WTC11 (cell line): ENCODE results near the gene UBE2E1. TPM values are rescaled to one million over a fixed set of nuclear protein-coding genes. Genes with fewer than 3 reads are reported as not detected.

Experiments
- ATAC-seq: fragments of 200-7000 bp; cut with Tn5 transposase; 2 replicates; pipeline ENCODE4 v1.10.0; 2021; ENCODE audit warnings: mild to moderate bottlenecking, moderate library complexity
- CTCF ChIA-PET: fragments of 300-600 bp; sonication (Branson Sonifier 250); formaldehyde crosslinking; loops from one replicate; lab custom pipeline; 2021; ENCODE audit warnings: antibody characterized with exemption; lab: Charles Lee
- POLR2A ChIA-PET: fragments of 350-600 bp; sonication (Branson Sonifier 250); formaldehyde crosslinking; loops from one replicate; lab custom pipeline; 2021; ENCODE audit warnings: antibody characterized with exemption; lab: Charles Lee
- DNase-seq: peaks from one replicate; pipeline ENCODE4 v3.0.0; 2021; ENCODE audit warnings: low spot score
- H3K27ac Mint-ChIP-seq: 2 replicates; pipeline ENCODE4 v1.8.0; 2021; ENCODE audit warnings: mixed read lengths
- H3K27me3 Mint-ChIP-seq: 2 replicates; pipeline ENCODE4 v1.8.0; 2021; ENCODE audit warnings: low read depth, mild to moderate bottlenecking, moderate library complexity, mixed read lengths
- H3K36me3 Mint-ChIP-seq: 2 replicates; pipeline ENCODE4 v1.8.0; 2021; ENCODE audit warnings: mixed read lengths
- H3K4me1 Mint-ChIP-seq: 2 replicates; pipeline ENCODE4 v1.8.0; 2022; ENCODE audit warnings: mixed read lengths
- H3K4me3 Mint-ChIP-seq: 2 replicates; pipeline ENCODE4 v1.8.0; 2021; ENCODE audit warnings: mild to moderate bottlenecking, moderate library complexity, mixed read lengths
- H3K9me3 Mint-ChIP-seq: 2 replicates; pipeline ENCODE4 v1.8.0; 2021; ENCODE audit warnings: mixed read lengths
- CBFB ChIP-seq: sonication (generic); formaldehyde crosslinking; IDR thresholded peaks from 2 replicates; pipeline ENCODE4 v1.8.1; 2022; ENCODE audit warnings: mild to moderate bottlenecking, low read depth, missing genetic modification reagents
- ELF4 ChIP-seq: sonication (generic); formaldehyde crosslinking; IDR thresholded peaks from 2 replicates; pipeline ENCODE4 v1.8.1; 2022; ENCODE audit warnings: low read depth, mild to moderate bottlenecking, moderate library complexity, missing genetic modification reagents
- FOXK1 ChIP-seq: sonication (generic); formaldehyde crosslinking; IDR thresholded peaks from 2 replicates; pipeline ENCODE4 v1.8.0; 2022; ENCODE audit warnings: mild to moderate bottlenecking, moderate library complexity, missing genetic modification reagents
- FOXP1 ChIP-seq: sonication (generic); formaldehyde crosslinking; IDR thresholded peaks from 2 replicates; pipeline ENCODE4 v1.8.0; 2022; ENCODE audit warnings: missing genetic modification reagents, mild to moderate bottlenecking, moderate library complexity, borderline replicate concordance
- GABPB1 ChIP-seq: sonication (generic); formaldehyde crosslinking; IDR thresholded peaks from 2 replicates; pipeline ENCODE4 v1.8.1; 2023; ENCODE audit warnings: mild to moderate bottlenecking, missing genetic modification reagents
- GTF2I ChIP-seq: fragments of 250-450 bp; sonication (Bioruptor Pico); conservative IDR thresholded peaks from 2 replicates; pipeline ENCODE4 v1.4.0; 2021; ENCODE audit warnings: mild to moderate bottlenecking
- HMGA2 ChIP-seq: fragments of 250-450 bp; sonication (Bioruptor Pico); IDR thresholded peaks from 2 replicates; pipeline ENCODE4 v1.4.0; 2021; ENCODE audit warnings: mild to moderate bottlenecking, moderate library complexity
- IRF2 ChIP-seq: sonication (generic); formaldehyde crosslinking; IDR thresholded peaks from 2 replicates; pipeline ENCODE4 v1.8.0; 2022; ENCODE audit warnings: low read depth, missing genetic modification reagents, borderline replicate concordance
- JAZF1 ChIP-seq: fragments of 250-450 bp; sonication (Bioruptor Pico); IDR thresholded peaks from 2 replicates; pipeline ENCODE4 v1.9.0; 2021; ENCODE audit warnings: moderate library complexity, mild to moderate bottlenecking, inconsistent platforms
- MXD4 ChIP-seq: fragments of 250-450 bp; sonication (Bioruptor Pico); IDR thresholded peaks from 2 replicates; pipeline ENCODE4 v1.8.0; 2021; ENCODE audit warnings: mild to moderate bottlenecking, moderate library complexity, borderline replicate concordance
- MYBL2 ChIP-seq: sonication (generic); formaldehyde crosslinking; IDR thresholded peaks from 2 replicates; pipeline ENCODE4 v1.8.1; 2023; ENCODE audit warnings: mild to moderate bottlenecking, moderate library complexity, missing genetic modification reagents
- NR2C2 ChIP-seq: sonication (generic); formaldehyde crosslinking; IDR thresholded peaks from 2 replicates; pipeline ENCODE4 v1.8.0; 2022; ENCODE audit warnings: mild to moderate bottlenecking, missing genetic modification reagents
- NR3C1 ChIP-seq: sonication (generic); formaldehyde crosslinking; conservative IDR thresholded peaks from 2 replicates; pipeline ENCODE4 v1.8.1; 2023; ENCODE audit warnings: low read depth, mild to moderate bottlenecking, missing genetic modification reagents
- OVOL2 ChIP-seq: fragments of 250-450 bp; sonication (Bioruptor Pico); IDR thresholded peaks from 2 replicates; pipeline ENCODE4 v1.9.0; 2021; ENCODE audit warnings: mild to moderate bottlenecking, borderline replicate concordance
- RELA ChIP-seq: sonication (generic); formaldehyde crosslinking; IDR thresholded peaks from 2 replicates; pipeline ENCODE4 v1.8.1; 2022; ENCODE audit warnings: missing genetic modification reagents, mild to moderate bottlenecking, borderline replicate concordance
- SMAD3 ChIP-seq: sonication (generic); formaldehyde crosslinking; IDR thresholded peaks from 2 replicates; pipeline ENCODE4 v1.8.0; 2022; ENCODE audit warnings: missing genetic modification reagents, mild to moderate bottlenecking, borderline replicate concordance
- SMAD4 ChIP-seq: sonication (generic); formaldehyde crosslinking; IDR thresholded peaks from 2 replicates; pipeline ENCODE4 v1.8.0; 2022; ENCODE audit warnings: mild to moderate bottlenecking, missing genetic modification reagents
- TEAD4 ChIP-seq: sonication (generic); formaldehyde crosslinking; IDR thresholded peaks from 2 replicates; pipeline ENCODE4 v1.8.0; 2022; ENCODE audit warnings: mild to moderate bottlenecking, missing genetic modification reagents
- ZBTB43 ChIP-seq: sonication (generic); formaldehyde crosslinking; IDR thresholded peaks from 2 replicates; pipeline ENCODE4 v1.8.1; 2023; ENCODE audit warnings: mild to moderate bottlenecking, missing genetic modification reagents
- ZMAT4 ChIP-seq: fragments of 250-450 bp; sonication (Bioruptor Pico); IDR thresholded peaks from 2 replicates; pipeline ENCODE4 v1.9.0; 2021; ENCODE audit warnings: mild to moderate bottlenecking
- ZNF219 ChIP-seq: sonication (generic); formaldehyde crosslinking; IDR thresholded peaks from 2 replicates; pipeline ENCODE4 v1.8.0; 2023; ENCODE audit warnings: missing genetic modification reagents, mild to moderate bottlenecking, borderline replicate concordance
- ZNF232 ChIP-seq: sonication (generic); formaldehyde crosslinking; IDR thresholded peaks from 2 replicates; pipeline ENCODE4 v1.8.0; 2022; ENCODE audit warnings: mild to moderate bottlenecking, missing genetic modification reagents
- ZNF263 ChIP-seq: sonication (generic); formaldehyde crosslinking; IDR thresholded peaks from 2 replicates; pipeline ENCODE4 v1.8.1; 2022; ENCODE audit warnings: low read depth, mild to moderate bottlenecking, moderate library complexity, missing genetic modification reagents
- ZNF425 ChIP-seq: fragments of 250-450 bp; sonication (Bioruptor Pico); conservative IDR thresholded peaks from 2 replicates; pipeline ENCODE4 v1.9.0; 2021; ENCODE audit warnings: mild to moderate bottlenecking
- ZNF512 ChIP-seq: sonication (generic); formaldehyde crosslinking; IDR thresholded peaks from 2 replicates; pipeline ENCODE4 v1.8.1; 2022; ENCODE audit warnings: missing genetic modification reagents, borderline replicate concordance
- total RNA-seq: library from RNA; stranded (reverse); gene quantifications from 3 replicates; pipeline ENCODE4 v1.2.3, GENCODE V29; 2021

UBE2E1 gene
- total RNA-seq, 1 experiment from 2014 or later, result 121 TPM

- TF ChIP-seq NR2C2 (CRISPR knock-in tag) (no peak), ZNF232 (CRISPR knock-in tag) (no peak), SMAD4 (CRISPR knock-in tag) (no peak)
Measured at GRCh38 chr3:23926246-23926645, 120.5 kb downstream of the UBE2E1 start (continued).

- no peak for DNase-seq
- H3K4me1 Mint-ChIP-seq, result peaks cover 19% of the 10 kb centered on the region
- ATAC-seq, result no peak
- no peaks in the 10 kb centered on the region for H3K9me3 Mint-ChIP-seq
- no peaks in the 10 kb centered on the region for H3K27me3 Mint-ChIP-seq
- TF ChIP-seq ZNF232 (CRISPR knock-in tag) (no peak), HMGA2 (CRISPR knock-in tag) (no peak), CBFB (CRISPR knock-in tag) (no peak), JAZF1 (CRISPR knock-in tag) (no peak), MXD4 (no peak), ZNF263 (CRISPR knock-in tag) (no peak), IRF2 (CRISPR knock-in tag) (no peak)
- TF ChIP-seq, all 79 proteins: peak for 0
- H3K4me3 Mint-ChIP-seq, result no peak overlapping the region
- no peak overlapping the region for H3K27ac Mint-ChIP-seq
- ChIA-PET CTCF (no interaction called here), POLR2A (interaction anchor here (2.3 kb wide), 1 partner anchor 9 kb away, joined by 17 read pairs; the partner anchor contains the start of genes NKIRAS1 and RPL15)
- H3K36me3 Mint-ChIP-seq, result no peaks in the 10 kb centered on the region
Measured at GRCh38 chr3:23926736-23927135, 121.0 kb downstream of the UBE2E1 start.

GRCh38 chr3:23928524-23928923 is 122.8 kb downstream of the UBE2E1 start:
- no peaks in the 10 kb centered on the region for H3K36me3 Mint-ChIP-seq
- TF ChIP-seq MYBL2, result no peak
- no peak for TF ChIP-seq ZMAT4 (CRISPR knock-in tag)
- no peak for TF ChIP-seq HMGA2 (CRISPR knock-in tag)
- TF ChIP-seq ZNF425 (CRISPR knock-in tag), result no peak
- TF ChIP-seq GABPB1 (CRISPR knock-in tag), result no peak
- no peak for TF ChIP-seq ZNF219 (CRISPR knock-in tag)
- no peak for TF ChIP-seq TEAD4 (CRISPR knock-in tag)
- no peak for TF ChIP-seq ZNF512
- no peak for ATAC-seq
- H3K9me3 Mint-ChIP-seq, result no peaks in the 10 kb centered on the region
- no peak overlapping the region for H3K27ac Mint-ChIP-seq
- no peak overlapping the region for H3K4me3 Mint-ChIP-seq
- no peak for DNase-seq
- H3K4me1 Mint-ChIP-seq, result peaks cover 13% of the 10 kb centered on the region
- H3K27me3 Mint-ChIP-seq, result no peaks in the 10 kb centered on the region
- POLR2A ChIA-PET, result interaction anchor here (2.3 kb wide), 1 partner anchor 11 kb away, joined by 17 read pairs; the partner anchor contains the start of genes NKIRAS1 and RPL15
- CTCF ChIA-PET, result interaction anchor here (0.7 kb wide), 1 partner anchor 404 kb away, joined by 3 read pairs; no protein-coding TSS in a partner anchor

GRCh38 chr3:23931597-23931996 is 125.8 kb downstream of the UBE2E1 start:
- Mint-ChIP-seq H3K36me3 (no peaks in the 10 kb centered on the region), H3K27me3 (peaks cover 3% of the 10 kb centered on the region; the same call in 1 of the 2 replicates), H3K27ac (no peak overlapping the region), H3K4me3 (no peak overlapping the region), H3K4me1 (peaks cover 4% of the 10 kb centered on the region; the same call in 1 of the 2 replicates), H3K9me3 (no peaks in the 10 kb centered on the region)
- DNase-seq (no peak), ATAC-seq (no peak)
- ChIA-PET POLR2A (no interaction called here), CTCF (no interaction called here)
- TF ChIP-seq RELA (no peak), NR3C1 (no peak), GTF2I (CRISPR knock-in tag) (no peak), OVOL2 (CRISPR knock-in tag) (no peak), FOXK1 (no peak), SMAD3 (CRISPR knock-in tag) (no peak), FOXP1 (CRISPR knock-in tag) (no peak), ELF4 (no peak), ZBTB43 (no peak)
